A549 (cell line): ENCODE measurements around the gene TMEM140. TPM values are rescaled to one million over a fixed set of nuclear protein-coding genes. Genes with fewer than 3 reads are reported as not detected.

Source experiments
- ATAC-seq, 2 experiments: fragments of 200-7000 bp in 1 of 2; fragments of >200 bp in 1 of 2; cut with Nextera tagmentation in 1 of 2; cut with Tn5 transposase in 1 of 2; 3 replicates each; pipeline versions ENCODE4 v1.8.0 to v1.9.1; 2018 to 2020; ENCODE audit warnings: mild to moderate bottlenecking in 1 of 2, moderate library complexity in 1 of 2
- CTCF ChIA-PET: fragments of 300-600 bp; sonication (Branson Sonifier 250); formaldehyde crosslinking; extraction: SDS; loops from one replicate; lab custom pipeline; 2021; ENCODE audit warnings: antibody characterized with exemption, inconsistent platforms; lab: Yijun Ruan, JAX
- POLR2A ChIA-PET: fragments of 350-600 bp; formaldehyde crosslinking; extraction: SDS; loops from one replicate; lab custom pipeline; 2021; ENCODE audit warnings: antibody characterized with exemption, inconsistent platforms; lab: Yijun Ruan, JAX
- DNase-seq, 2 experiments: peaks; one replicate each; pipeline versions ENCODE4 v3.0.0 to v3.0.0-alpha.2; 2011 to 2016; ENCODE audit warnings: low read depth in 1 of 2, low spot score in 1 of 2
- FAIRE-seq: peaks from 2 replicates; lab custom pipeline; 2011; peaks lifted over from hg19 to GRCh38; lab: Jason Lieb, UNC
- H3K27ac ChIP-seq, 2 experiments: fragments of >200 bp; sonication (Bioruptor Twin); formaldehyde crosslinking; 3 replicates each; pipeline ENCODE4 v1.5.1; 2016 to 2017
- H3K4me1 ChIP-seq: fragments of >200 bp; sonication (Bioruptor Twin); formaldehyde crosslinking; 3 replicates; pipeline ENCODE4 v1.6.1; 2016
- H3K4me2 ChIP-seq: fragments of >200 bp; sonication (Bioruptor Twin); formaldehyde crosslinking; 3 replicates; pipeline ENCODE4 v1.6.1; 2016
- H3K4me3 ChIP-seq: fragments of >200 bp; sonication (Bioruptor Twin); formaldehyde crosslinking; 3 replicates; pipeline ENCODE4 v1.5.1; 2016
- H3K9me3 ChIP-seq: fragments of >200 bp; sonication (Bioruptor Twin); formaldehyde crosslinking; 3 replicates; pipeline ENCODE4 v1.6.1; 2016
- ATOH8 ChIP-seq: fragments of 250-450 bp; sonication (Bioruptor Pico); IDR thresholded peaks from 2 replicates; pipeline ENCODE4 v1.5.0; 2020; ENCODE audit warnings: low read depth, mild to moderate bottlenecking, moderate library complexity
- BCL3 ChIP-seq: fragments of >200 bp; sonication (Bioruptor Twin); formaldehyde crosslinking; IDR thresholded peaks from 3 replicates; pipeline ENCODE4 v1.6.1; 2016
- BHLHE40 ChIP-seq: IDR thresholded peaks from 2 replicates; pipeline ENCODE4 v1.6.1; 2012; ENCODE audit warnings: low read depth, low read length, inconsistent platforms
- CBX8 ChIP-seq: fragments of 200-600 bp; sonication (generic); IDR thresholded peaks from 2 replicates; pipeline ENCODE4 v1.6.1; 2016
- CHD4 ChIP-seq: fragments of 200-600 bp; sonication (generic); IDR thresholded peaks from 2 replicates; pipeline ENCODE4 v1.6.1; 2016; ENCODE audit warnings: antibody characterized with exemption, mild to moderate bottlenecking, borderline replicate concordance
- EHF ChIP-seq: fragments of 250-450 bp; sonication (Bioruptor Pico); IDR thresholded peaks from 2 replicates; pipeline ENCODE4 v1.5.0; 2020; ENCODE audit warnings: mild to moderate bottlenecking
- FOSB ChIP-seq: fragments of 250-450 bp; sonication (Bioruptor Pico); IDR thresholded peaks from 2 replicates; pipeline ENCODE4 v1.5.0; 2020; ENCODE audit warnings: mild to moderate bottlenecking, moderate library complexity
- FOSL2 ChIP-seq, 2 experiments: fragments of 450-650 bp in 1 of 2; fragments of >200 bp in 1 of 2; sonication (Bioruptor Twin) in 1 of 2; formaldehyde crosslinking; IDR thresholded peaks; 2 replicates each; pipeline versions ENCODE4 v1.5.0 to v1.6.1; 2016 to 2020; ENCODE audit warnings: mild to moderate bottlenecking in 1 of 2, moderate library complexity in 1 of 2
- GATA3 ChIP-seq: IDR thresholded peaks from 2 replicates; pipeline ENCODE4 v1.6.1; 2012; ENCODE audit warnings: borderline replicate concordance
- HDAC2 ChIP-seq: fragments of 200-600 bp; sonication (generic); IDR thresholded peaks from 2 replicates; pipeline ENCODE4 v1.6.1; 2016
- HEYL ChIP-seq: fragments of 250-450 bp; sonication (Bioruptor Pico); IDR thresholded peaks from 2 replicates; pipeline ENCODE4 v1.8.0; 2021; ENCODE audit warnings: mild to moderate bottlenecking, moderate library complexity
- HOXA7 ChIP-seq: fragments of 250-450 bp; sonication (Bioruptor Pico); IDR thresholded peaks from 2 replicates; pipeline ENCODE4 v1.5.0; 2020; ENCODE audit warnings: mild to moderate bottlenecking, moderate library complexity
- HOXB13 ChIP-seq: fragments of 250-450 bp; sonication (Bioruptor Pico); IDR thresholded peaks from 2 replicates; pipeline ENCODE4 v1.5.0; 2020; ENCODE audit warnings: low read depth, mild to moderate bottlenecking, moderate library complexity
- JUN ChIP-seq, 2 experiments: fragments of >200 bp; sonication (Bioruptor Twin); formaldehyde crosslinking; IDR thresholded peaks; 2 replicates in 1 of 2; 3 replicates in 1 of 2; pipeline ENCODE4 v1.6.1; 2016 to 2017
- JUNB ChIP-seq: fragments of >200 bp; sonication (Bioruptor Twin); formaldehyde crosslinking; IDR thresholded peaks from 2 replicates; pipeline ENCODE4 v1.6.1; 2016
- KDM1A ChIP-seq: fragments of 200-600 bp; sonication (generic); IDR thresholded peaks from 2 replicates; pipeline ENCODE4 v1.6.1; 2016; ENCODE audit warnings: low read depth, mild to moderate bottlenecking
- KDM5A ChIP-seq: fragments of 200-600 bp; sonication (generic); IDR thresholded peaks from 2 replicates; pipeline ENCODE4 v1.6.1; 2016; ENCODE audit warnings: antibody characterized with exemption, mild to moderate bottlenecking
- MAZ ChIP-seq: fragments of 150-350 bp; IDR thresholded peaks from 2 replicates; pipeline ENCODE4 v1.6.1; 2014; ENCODE audit warnings: antibody characterized with exemption, low read depth, low read length, borderline replicate concordance
- MYC ChIP-seq: IDR thresholded peaks from 2 replicates; pipeline ENCODE4 v1.6.1; 2012; ENCODE audit warnings: mild to moderate bottlenecking, inconsistent platforms, low read length, improper control_type of control experiment, borderline replicate concordance
- NFE2L2 ChIP-seq: fragments of 150-350 bp; conservative IDR thresholded peaks from 2 replicates; pipeline ENCODE4 v1.6.1; 2014; ENCODE audit warnings: low read length
- NPAS2 ChIP-seq: fragments of 250-450 bp; sonication (Bioruptor Pico); IDR thresholded peaks from 2 replicates; pipeline ENCODE4 v1.8.0; 2022; ENCODE audit warnings: mild to moderate bottlenecking, moderate library complexity, borderline replicate concordance
- PHF8 ChIP-seq: fragments of 200-600 bp; sonication (generic); IDR thresholded peaks from 2 replicates; pipeline ENCODE4 v1.6.1; 2016; ENCODE audit warnings: low read depth, mild to moderate bottlenecking, antibody characterized with exemption, moderate library complexity, borderline replicate concordance
- POLR2AphosphoS2 ChIP-seq: conservative IDR thresholded peaks from 2 replicates; pipeline ENCODE4 v1.6.1; 2012; ENCODE audit warnings: low read length, improper control_type of control experiment, inconsistent platforms
- RARB ChIP-seq: fragments of 250-450 bp; sonication (Bioruptor Pico); IDR thresholded peaks from 2 replicates; pipeline ENCODE4 v1.8.0; 2021; ENCODE audit warnings: mild to moderate bottlenecking, moderate library complexity
- RCOR1 ChIP-seq: fragments of 150-350 bp; IDR thresholded peaks from 2 replicates; pipeline ENCODE4 v1.6.1; 2014; ENCODE audit warnings: antibody characterized with exemption, low read length, low read depth
- SMC3 ChIP-seq: fragments of >200 bp; sonication (Bioruptor Twin); formaldehyde crosslinking; IDR thresholded peaks from 3 replicates; pipeline ENCODE4 v1.6.1; 2018; ENCODE audit warnings: inconsistent platforms
- SREBF2 ChIP-seq: fragments of 450-650 bp; IDR thresholded peaks from 2 replicates; pipeline ENCODE4 v1.6.1; 2014; ENCODE audit warnings: mild to moderate bottlenecking, moderate library complexity
- TFCP2L1 ChIP-seq: fragments of 250-450 bp; sonication (Bioruptor Pico); IDR thresholded peaks from 2 replicates; pipeline ENCODE4 v1.5.0; 2021; ENCODE audit warnings: mild to moderate bottlenecking
- TP53 ChIP-seq: fragments of 250-450 bp; sonication (Bioruptor Pico); IDR thresholded peaks from 2 replicates; pipeline ENCODE4 v1.5.0; 2021; ENCODE audit warnings: mild to moderate bottlenecking, moderate library complexity
- ZC3H11A ChIP-seq: fragments of 450-650 bp; IDR thresholded peaks from 2 replicates; pipeline ENCODE4 v1.6.1; 2014; ENCODE audit warnings: antibody characterized with exemption, mild to moderate bottlenecking
- ZFP36 ChIP-seq: fragments of 450-650 bp; IDR thresholded peaks from 2 replicates; pipeline ENCODE4 v1.6.1; 2014; ENCODE audit warnings: borderline replicate concordance; ENCODE audit not compliant: partially characterized antibody
- ZNF302 ChIP-seq: fragments of 250-450 bp; sonication (Bioruptor Pico); IDR thresholded peaks from 2 replicates; pipeline ENCODE4 v1.9.0; 2021; ENCODE audit warnings: inconsistent platforms, mild to moderate bottlenecking, moderate library complexity
- ZSCAN20 ChIP-seq: fragments of 250-450 bp; sonication (Bioruptor Pico); IDR thresholded peaks from 2 replicates; pipeline ENCODE4 v1.8.0; 2022; ENCODE audit warnings: mild to moderate bottlenecking, moderate library complexity
- WGBS: methylation state at CpG from one replicate; pipeline ENCODE4 v1.1.6; 2017; ENCODE audit errors: missing lambda C conversion rate; 5-methylcytosine and 5-hydroxymethylcytosine counted together
- polyA plus RNA-seq, 4 experiments: library from polyadenylated mRNA; depleted of rRNA in 3 of 4; stranded (reverse); fragments of >200 nt; fragmentation: RNase III in 1 of 4; extraction: RNeasy Plus Mini Kit Qiagen cat#74134 plus additional on column Dnase treatment in 1 of 4; gene quantifications; 2 replicates in 3 of 4; 3 replicates in 1 of 4; pipeline ENCODE4 v1.2.3, GENCODE V29; 2011 to 2017

Gene TMEM140
- polyA plus RNA-seq, 2 of the 4 experiments (the other 2 are of a cell fraction) = 0.72 to 0.87 TPM

DNA sequence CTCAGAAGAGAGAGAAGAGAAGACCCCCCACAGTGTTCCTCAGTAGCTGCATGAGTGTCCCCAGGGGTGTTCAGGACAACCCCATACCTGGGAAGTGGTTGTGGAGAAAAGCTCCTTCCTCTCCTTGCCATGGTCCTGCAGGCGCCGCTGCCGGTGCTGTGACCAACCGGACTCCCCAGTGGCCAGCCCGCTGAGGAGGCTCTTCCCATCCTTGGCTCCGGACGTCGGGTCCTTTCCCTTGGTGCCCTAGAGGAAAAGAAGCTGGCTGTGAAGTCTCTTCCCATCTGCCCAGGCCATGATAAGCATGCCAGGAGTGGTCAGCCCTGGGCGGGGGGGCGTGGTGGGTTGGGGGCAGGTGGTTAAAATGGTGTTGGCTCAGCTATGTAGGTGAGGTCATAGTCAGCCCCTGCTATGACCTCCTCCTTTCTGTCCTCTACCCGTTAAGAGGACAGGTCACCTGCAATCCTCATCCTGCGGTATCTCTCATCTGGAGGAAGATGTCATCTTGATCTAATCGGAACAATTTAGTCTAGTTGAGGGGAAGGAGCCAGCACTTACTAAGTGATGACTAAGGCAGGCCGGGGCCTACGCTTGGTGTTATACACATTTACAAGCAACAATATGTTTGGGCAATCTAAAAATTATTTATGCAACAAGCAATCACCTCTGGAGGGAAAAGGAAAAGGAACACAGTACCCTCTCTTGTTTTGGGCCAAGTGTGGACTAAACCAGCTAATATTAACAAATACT is 50.2 kb downstream of the TMEM140 start:
- CTCF ChIA-PET = interaction anchor here (1.4 to 1.6 kb wide), 3 partner anchors 10 to 21 kb away, joined by 3 to 5 read pairs (median 4); no protein-coding TSS in a partner anchor
- no peak overlapping the region for H3K4me3 ChIP-seq
- no peak for FAIRE-seq
- no peak overlapping the region for H3K27ac ChIP-seq
- POLR2A ChIA-PET = interaction anchor here (1.2 kb wide), 1 partner anchor 14 kb away, joined by 3 read pairs; no protein-coding TSS in a partner anchor
- DNase-seq = no peak
- H3K4me1 ChIP-seq = no peaks in the 10 kb centered on the region
- 92% methylated on average over 11 of the region's 15 CpGs for WGBS
- H3K4me2 ChIP-seq = no peak overlapping the region
- TF ChIP-seq NPAS2 (CRISPR knock-in tag) (no peak), BCL3 (no peak), SREBF2 (no peak), JUN (IDR thresholded peaks at IDR 0.05) (no peak)
- no peaks in the 10 kb centered on the region for H3K9me3 ChIP-seq
- ATAC-seq = no peak

DNA sequence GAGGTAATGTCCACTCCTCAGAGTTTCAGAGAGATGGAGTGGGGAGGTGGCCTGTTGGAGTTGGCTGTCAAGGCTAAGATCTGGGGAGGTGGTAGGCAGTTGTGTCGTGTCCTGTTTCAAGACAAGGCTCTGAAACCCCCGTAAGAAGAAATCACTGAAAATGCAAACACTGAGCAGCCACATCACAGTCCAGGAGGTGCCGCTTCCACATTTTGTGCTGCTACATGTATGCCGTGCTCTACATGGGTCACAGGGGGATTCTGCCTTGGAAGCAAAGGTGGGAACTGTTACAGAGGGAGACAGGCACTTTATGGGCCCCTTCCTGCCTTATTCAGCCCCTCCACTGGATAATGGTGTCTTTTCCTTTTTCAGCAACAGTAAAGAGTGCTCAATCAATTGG is 51.6 kb downstream of the TMEM140 start:
- WGBS = 87% methylated on average over 4 of the region's 4 CpGs
- no peak overlapping the region for H3K4me2 ChIP-seq
- CTCF ChIA-PET = interaction anchor here (1.4 kb wide), 1 partner anchor 10 kb away, joined by 5 read pairs; no protein-coding TSS in a partner anchor
- ATAC-seq = no peak
- no peak for TF ChIP-seq TP53 (CRISPR knock-in tag)
- no peak for TF ChIP-seq NFE2L2
- no peak for TF ChIP-seq ZFP36
- no peak for TF ChIP-seq CHD4
- TF ChIP-seq ZSCAN20 (CRISPR knock-in tag) = no peak
- no peak for TF ChIP-seq KDM5A
- TF ChIP-seq CBX8 = no peak
- no peak for TF ChIP-seq POLR2AphosphoS2
- TF ChIP-seq HOXA7 (CRISPR knock-in tag) = no peak
- TF ChIP-seq ZC3H11A = no peak
- no peak for TF ChIP-seq RCOR1
- TF ChIP-seq JUNB = no peak
- TF ChIP-seq HDAC2 = no peak
- FAIRE-seq = no peak
- no peak overlapping the region for H3K27ac ChIP-seq
- H3K4me3 ChIP-seq = no peak overlapping the region
- no peaks in the 10 kb centered on the region for H3K4me1 ChIP-seq
- POLR2A ChIA-PET = no interaction called here
- H3K9me3 ChIP-seq = no peaks in the 10 kb centered on the region
- DNase-seq = no peak

DNA sequence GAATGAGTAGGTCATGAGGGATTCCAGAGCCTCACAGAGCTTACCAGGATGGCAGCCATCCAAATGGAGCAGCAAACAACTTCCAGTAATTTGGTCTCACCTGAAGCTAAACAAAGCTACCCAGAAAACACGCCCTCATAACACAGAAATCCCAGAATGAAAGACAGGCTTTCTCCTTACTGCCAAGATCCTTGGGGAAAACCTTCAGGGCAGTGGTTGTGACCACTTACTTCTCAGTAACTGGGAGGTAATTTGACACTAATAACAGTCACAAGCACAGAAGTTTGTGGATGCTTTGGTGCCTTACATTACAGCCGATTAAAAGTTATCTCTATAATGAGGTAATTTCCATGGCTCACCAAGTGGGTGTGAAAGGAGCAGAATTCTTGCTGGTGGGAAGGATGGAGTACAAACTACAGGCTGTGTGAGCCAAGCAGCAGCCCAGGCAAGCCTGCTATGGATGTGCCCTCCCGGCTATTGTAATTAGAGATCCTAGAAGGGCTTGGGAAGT is 53.0 kb downstream of the TMEM140 start:
- no peak overlapping the region for H3K4me2 ChIP-seq
- H3K4me3 ChIP-seq = no peak overlapping the region
- POLR2A ChIA-PET = no interaction called here
- no peaks in the 10 kb centered on the region for H3K4me1 ChIP-seq
- no peaks in the 10 kb centered on the region for H3K9me3 ChIP-seq
- DNase-seq = no peak
- TF ChIP-seq FOSB (no peak), JUN (IDR thresholded peaks at IDR 0.05) (no peak), PHF8 (no peak), KDM1A (no peak), HOXB13 (CRISPR knock-in tag) (no peak), ATOH8 (CRISPR knock-in tag) (no peak), FOSL2 (IDR thresholded peaks at IDR 0.05) (no peak), FOSL2 (CRISPR knock-in tag; IDR thresholded peaks at IDR 0.05) (no peak), TFCP2L1 (CRISPR knock-in tag) (no peak), MAZ (no peak), MYC (no peak), BHLHE40 (no peak), GATA3 (no peak), EHF (CRISPR knock-in tag) (no peak), JUNB (no peak), ZNF302 (no peak), HEYL (CRISPR knock-in tag) (no peak), POLR2AphosphoS2 (no peak), RARB (CRISPR knock-in tag) (no peak), SMC3 (no peak)
- TF ChIP-seq, all 56 proteins: peak for 0
- no peak overlapping the region for H3K27ac ChIP-seq
- 91% methylated on average over 3 of the region's 3 CpGs for WGBS
- ATAC-seq = no peak
- no peak for FAIRE-seq
- CTCF ChIA-PET = interaction anchor here (0.9 kb wide), 1 partner anchor 29 kb away, joined by 3 read pairs; no protein-coding TSS in a partner anchor
